HG02642 (cell line): ENCODE measurements around the gene DTHD1.

ENCODE experiments used
- ATAC-seq: cut with Tn5 transposase; IDR thresholded peaks from one replicate; pipeline ENCODE4 v1.9.1; 2021; ENCODE audit warnings: mild to moderate bottlenecking; ENCODE audit not compliant: unreplicated experiment, poor library complexity

Gene DTHD1

DNA sequence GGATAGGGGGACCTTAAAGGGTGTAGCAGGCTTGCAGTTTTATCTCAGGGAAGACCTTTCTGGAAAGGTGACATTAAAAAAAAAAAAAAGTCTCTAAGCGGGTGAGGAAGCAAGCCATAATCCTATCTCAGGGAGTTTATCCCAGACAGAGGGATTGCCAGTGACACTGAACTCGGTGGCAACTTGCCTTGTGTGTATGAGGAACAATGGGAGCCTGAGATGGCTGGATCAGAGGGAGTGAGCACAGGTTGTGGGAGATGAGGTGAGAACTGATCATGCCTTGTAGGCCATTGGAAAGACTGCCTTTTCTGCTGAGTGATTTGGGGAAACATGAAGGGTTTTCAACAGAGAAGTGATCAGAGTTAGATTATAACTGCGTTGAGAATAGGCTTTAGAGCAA is 31.1 kb downstream of the DTHD1 start:
- no peak for ATAC-seq

DNA sequence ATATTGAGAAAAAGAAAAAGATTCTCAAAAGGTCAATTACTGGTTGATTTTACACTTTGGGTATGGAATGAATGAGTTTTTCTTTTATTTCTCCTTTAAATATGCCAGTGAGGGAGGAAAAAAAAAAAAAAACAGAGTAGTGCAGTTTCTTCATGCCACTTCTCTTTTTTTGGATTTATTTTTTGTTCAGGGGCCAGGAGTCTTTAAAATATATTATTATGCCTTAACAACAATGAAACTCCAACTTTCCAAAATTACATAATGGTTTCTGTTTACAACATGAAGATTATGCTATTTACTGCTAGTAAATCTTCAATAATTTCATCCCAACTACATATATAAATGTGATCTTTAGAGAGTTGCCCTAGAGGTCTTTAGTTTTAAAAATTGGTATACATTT is 31.9 kb downstream of the DTHD1 start:
- ATAC-seq, result no peak

DNA sequence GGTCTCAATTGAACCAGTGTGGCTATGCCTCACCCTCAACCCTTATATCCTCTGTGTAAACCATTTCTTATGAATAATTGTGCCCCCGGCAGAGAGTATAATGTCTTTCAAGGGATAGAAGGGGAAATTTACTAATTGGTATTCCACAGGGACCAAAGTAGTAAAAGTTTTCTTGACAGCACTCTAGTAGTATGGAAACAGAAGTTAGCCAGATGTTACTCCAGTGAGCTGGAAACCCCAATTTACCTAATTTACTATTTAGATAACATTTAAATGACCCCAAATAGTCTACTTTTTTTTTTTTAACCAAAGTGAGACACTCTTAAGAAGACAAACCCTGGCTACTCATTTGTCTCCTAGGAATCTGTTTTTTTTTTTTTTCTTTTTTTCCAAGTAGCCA is 32.3 kb downstream of the DTHD1 start:
- ATAC-seq, result no peak

DNA sequence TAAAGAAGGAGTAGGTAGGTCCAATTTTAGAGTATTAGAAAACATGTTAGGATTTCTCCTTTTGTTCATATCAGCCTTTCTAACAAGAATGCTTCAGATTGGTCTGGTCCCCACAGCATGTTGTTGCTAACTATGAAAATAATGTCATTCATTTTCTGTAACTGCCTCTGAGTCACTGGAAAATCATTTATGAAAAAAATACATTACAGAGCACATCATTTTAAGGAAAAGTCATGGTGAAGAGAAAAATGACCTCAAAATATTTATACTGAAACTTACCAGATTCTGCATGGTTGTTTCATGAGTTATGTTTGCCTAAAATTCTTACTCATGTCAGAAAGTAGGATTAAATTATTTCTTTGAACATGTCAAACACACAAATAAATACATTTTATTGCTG is 35.2 kb downstream of the DTHD1 start:
- ATAC-seq, result no peak

DNA sequence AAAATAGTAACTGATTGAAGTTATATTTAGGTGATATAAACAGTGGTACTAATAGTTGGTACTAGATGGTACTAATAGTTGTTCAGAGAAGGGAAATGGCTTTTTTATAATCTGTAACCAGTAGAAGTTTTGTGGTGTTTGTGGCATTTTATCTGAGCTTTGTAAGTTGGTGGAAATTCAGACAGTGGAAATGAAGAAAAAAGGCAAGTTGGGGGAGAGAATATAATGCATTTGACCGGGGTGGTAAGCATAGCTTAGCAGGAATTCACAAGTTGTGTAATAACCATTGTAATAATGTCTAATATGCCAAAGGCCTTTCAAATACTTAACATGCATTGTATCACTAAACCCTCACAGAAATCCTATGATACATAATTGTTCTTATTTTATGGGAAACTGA is 36.3 kb downstream of the DTHD1 start:
- no peak for ATAC-seq

DNA sequence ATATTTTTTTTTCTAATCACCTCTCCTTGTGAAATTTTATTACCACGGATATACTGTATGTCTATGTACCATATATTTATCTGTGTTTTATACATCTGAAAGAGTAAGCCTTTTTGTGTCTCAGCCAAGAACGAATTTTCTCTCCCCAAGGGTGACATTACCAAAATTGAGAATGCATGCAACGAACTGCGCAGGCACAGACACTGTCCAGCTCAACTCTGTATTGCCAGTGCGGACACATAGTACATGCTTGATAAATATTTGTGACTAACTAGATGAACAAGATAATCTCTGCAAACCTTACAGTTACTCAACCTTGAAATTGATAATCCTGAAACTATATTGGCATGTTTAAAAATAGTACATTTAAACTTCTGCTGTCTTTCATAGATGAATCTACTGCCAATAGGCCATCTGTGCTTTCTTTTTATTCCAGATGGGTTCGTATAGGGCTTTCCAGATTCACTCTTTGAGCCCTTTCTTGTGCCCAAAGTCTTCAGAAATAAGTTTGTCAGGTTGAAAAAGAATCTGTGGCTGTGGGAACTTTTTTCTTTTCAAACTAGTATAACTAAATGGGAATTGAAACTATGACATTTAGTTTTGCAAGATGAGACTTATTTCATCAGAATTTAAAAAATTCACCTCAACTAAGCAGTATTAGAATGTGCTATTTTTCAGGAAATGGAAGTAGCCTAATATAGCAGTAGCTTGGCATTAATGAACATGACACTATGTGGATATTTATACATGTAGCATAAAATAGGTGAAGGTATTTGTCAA is 38.9 kb downstream of the DTHD1 start:
- ATAC-seq, result peak; percentile 56

DNA sequence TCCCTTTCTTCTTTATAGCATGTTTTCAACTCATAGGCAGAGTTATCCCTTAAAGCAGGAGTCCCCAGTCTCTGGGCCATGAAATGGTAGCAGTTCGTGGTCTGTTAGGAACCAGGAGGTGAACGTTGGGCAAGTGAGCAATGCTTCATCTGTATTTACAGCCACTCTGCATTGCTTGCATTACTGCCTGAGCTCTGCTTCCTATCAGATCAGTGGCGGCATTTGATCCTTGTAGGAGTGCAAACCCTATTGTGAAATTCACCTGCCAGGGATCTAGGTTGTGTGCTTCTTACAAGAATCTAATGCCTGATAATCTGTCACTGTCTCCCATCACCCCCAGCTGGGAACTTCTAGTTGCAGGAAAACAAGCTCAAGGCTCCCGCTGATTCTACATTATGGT is 39.8 kb downstream of the DTHD1 start:
- no peak for ATAC-seq

DNA sequence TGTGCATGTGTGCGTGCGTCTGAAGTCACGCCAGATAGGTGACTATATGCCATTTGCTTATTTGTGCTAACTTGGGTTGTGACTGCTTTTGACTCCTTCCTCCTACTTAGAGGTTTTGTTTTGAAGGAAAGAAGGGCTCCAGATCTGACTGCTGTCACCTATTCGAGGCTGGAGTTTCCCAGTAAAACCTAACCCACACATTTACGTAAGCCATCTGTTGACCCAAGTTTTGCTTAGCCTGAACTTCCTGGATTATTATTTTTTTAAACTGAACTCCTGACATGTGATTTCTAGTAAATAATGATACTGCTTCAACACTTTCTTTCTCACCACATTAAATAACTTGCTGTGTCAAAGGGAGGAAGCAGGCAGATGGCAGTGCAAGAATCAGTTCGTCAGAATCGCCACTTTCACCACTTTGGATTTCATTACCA is 41.5 kb downstream of the DTHD1 start:
- ATAC-seq, result peak; percentile 33

DNA sequence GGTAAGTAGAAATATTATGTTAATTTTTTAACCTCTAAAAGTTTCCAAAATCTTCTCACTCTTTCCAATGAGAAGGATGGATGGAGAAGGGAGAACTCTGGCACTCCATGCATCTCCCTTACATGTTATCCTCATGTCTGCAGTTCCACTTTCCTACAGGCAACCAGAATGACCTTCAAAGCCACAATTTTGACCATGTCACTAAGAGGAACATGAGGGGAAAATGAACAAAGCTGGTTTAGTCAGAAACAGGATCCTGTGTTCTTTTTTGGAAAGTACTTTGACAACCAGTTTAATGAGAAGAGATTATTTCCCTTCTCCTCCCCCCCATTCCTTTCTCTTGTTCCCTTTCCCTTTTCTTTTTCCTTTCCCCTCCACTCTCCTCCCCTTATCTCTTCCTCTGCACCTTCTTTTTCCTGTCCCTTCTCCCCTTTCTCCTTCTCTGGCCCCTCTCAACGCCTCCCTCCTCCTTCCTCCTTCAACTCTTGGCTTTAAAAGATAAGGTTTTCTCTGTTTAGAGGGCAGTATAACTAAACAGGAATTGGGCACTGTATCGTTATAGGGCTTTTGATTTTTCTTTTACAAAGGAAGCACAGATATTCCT is 42.5 kb downstream of the DTHD1 start:
- no peak for ATAC-seq

DNA sequence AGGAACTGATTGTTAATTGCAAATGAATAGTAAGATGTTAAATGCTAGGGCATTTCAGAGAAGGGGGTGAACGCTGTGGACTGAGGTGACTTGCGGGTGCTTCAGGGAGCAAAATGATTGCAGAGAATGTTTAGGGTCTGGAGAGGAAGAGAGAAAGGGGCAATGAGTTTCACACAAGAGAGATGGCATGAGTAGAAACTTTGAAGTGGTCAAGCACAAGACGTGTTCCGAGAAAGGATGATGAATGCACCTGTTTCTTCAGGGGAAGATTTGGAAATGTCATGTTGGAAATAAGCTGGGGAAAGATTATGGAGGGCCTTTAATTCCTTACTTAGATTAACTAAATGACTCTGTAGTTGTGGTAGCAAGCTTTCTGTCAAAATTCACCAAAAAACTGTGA is 43.4 kb downstream of the DTHD1 start:
- no peak for ATAC-seq

DNA sequence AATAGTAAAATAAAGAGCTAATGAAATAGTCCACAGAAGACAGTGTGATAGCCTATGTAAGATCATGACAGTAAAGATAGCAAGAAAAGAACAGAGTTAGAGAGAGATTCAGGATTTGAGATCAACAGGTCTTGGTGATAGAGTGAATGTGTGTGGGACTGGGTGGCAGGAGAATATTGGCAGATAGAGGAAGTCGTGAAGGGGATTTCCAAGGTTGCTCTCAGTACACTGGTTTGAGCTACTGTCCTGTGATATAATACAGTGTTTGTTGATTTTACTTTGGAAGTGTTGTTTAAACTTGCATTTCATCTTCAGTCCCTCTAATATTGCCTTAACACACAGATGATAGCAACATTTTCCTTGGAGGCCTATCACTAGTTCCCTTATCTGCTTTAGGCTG is 44.1 kb downstream of the DTHD1 start:
- peak; percentile 90 for ATAC-seq

DNA sequence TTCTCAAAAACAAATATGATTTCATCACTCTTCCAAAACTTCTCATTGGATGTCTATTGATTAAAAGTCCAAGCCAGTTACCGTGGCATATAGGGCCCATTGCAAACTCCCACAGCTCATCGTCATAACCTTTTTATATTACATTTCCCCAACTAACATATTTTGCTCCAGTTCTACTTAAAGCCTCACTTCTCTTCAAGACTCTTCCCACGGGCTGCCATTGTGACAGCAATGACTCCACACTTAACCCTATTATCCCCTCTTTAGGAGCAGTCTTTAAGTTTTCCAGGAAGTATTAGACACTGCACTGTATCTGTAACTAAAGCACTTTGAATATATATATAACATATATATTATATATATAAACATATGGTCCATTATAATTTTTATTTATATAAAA is 44.5 kb downstream of the DTHD1 start:
- ATAC-seq, result no peak

DNA sequence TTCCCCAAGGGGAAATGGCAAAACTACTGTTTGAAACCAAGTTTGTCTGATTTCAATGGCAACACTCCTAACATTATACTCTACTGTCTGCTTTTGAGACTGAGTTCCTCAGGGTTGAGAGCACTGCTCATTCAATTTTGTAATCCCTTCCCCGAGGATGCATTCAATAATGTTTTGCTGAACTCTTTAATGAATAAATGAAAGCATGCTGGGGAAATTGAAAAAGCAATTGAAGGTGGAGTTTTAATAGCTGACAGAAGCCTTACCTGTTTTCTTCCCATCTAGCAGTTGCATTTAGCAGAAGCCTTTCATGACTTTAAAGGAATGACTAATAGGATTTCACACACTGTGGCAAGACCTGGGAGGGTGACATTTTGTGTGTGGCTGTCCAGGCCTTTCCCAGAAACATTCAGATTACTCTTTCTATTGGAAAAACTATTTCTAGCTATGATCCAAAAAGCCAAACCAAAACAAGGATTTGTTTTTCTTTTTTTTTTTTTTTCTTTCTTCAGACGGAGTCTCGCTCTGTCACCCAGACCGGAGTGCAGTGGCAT is 45.1 kb downstream of the DTHD1 start:
- ATAC-seq, result no peak

DNA sequence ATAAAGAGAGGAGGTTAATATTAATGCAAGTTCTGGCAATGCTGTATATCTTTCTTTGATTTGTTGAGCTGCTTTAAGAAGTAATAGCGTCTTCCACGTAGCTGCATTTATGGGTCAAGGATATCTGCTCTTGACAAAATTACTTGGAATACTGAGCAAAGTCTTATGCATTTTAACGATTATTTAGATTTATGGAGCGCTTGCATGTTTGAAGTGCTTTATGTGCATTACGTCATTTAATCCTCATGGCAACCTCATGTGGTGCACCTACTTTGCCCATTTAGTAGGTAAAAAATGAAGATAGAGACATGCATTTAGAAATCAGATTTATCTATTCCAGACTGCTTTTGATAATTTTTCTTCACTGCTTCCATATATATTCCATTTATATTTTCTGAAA is 46.0 kb downstream of the DTHD1 start:
- ATAC-seq, result no peak

DNA sequence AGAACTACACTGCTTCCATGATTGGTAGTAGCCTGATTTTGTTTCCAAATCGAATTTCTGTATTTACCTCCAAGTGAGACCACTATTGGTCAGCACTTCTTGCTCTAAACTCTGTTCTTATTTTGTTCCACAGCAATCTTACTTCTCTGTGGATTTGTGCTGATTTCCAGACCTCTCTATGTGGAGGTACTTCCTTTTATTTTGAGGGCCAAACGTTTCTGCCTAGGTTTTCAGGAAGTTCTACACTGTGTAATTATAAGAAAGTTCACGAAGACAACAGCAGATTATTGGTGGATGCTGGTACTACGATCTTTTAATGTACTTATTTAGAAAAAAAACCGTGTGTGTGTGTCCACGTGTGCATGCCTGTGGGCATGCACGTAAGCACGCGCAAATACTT is 46.7 kb downstream of the DTHD1 start:
- no peak for ATAC-seq

DNA sequence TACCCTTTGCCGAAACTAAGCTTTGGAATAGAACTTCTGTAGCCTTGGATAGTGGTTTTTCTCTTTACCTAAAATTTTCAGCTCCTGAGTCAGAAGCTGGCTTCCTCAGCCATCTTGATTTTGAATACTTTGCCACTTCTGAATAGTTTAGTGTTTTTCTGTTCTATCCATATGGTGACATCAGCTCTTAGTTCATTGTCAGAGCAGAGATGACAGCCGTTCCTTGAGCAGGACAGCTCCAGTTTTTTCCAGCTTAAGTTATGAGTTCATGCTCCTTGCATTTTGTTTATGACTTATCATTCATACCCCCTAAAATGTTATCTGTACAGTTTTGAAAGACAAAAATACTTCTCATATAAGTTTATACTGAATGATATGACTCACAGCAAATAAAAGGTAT is 47.8 kb downstream of the DTHD1 start:
- no peak for ATAC-seq

DNA sequence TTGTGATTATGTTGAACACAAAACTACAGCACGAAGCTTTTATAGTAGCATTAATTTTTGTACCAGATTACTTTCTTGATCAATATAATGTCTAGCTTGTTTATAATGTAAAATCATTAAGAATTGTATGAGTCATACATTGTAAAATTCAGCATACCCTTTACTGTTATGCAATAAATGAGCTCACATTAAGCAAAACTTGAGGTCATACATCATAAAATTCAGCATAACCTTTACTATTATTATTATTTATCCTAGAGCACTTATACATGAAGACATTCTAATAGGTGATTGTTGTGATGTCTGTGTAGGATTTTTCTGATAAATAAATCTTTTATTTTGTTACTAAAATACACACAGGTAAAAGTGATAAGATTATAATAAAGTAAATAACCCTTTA is 49.4 kb downstream of the DTHD1 start:
- no peak for ATAC-seq

DNA sequence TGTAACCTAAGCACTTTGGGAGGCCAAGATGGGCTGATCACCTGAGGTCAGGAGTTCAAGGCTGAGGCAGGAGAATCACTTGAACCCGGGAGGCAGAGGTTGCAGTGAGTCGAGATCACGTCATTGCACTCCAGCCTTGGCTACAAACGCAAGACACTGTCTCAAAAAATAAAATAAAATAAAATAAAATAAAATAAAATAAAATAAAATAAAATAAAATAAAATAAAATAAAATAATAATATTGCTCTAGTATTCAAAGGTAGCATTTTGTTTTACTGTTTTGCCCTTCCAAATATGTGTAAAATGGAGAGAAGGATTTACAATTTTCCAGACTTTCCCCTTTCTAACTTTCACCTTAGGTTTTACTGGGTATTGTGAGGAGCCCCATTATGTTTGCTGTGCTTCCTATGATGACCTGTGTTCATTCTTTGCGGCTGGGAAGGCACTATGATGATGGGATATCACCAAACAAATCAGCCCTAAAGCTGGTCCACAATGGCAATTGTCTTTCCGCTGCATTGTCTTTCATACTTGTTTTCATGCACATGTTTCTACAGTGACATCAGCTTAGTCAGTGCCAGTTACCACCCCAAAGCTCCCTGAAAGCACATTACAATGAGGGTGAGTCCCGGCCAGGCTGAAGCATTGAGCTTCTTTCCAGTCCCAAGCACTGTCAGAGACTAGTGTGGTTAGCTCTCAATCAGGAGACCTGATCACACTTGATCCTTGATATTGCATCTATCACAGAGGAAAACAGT is 50.8 kb downstream of the DTHD1 start:
- peak; percentile 89 for ATAC-seq

DNA sequence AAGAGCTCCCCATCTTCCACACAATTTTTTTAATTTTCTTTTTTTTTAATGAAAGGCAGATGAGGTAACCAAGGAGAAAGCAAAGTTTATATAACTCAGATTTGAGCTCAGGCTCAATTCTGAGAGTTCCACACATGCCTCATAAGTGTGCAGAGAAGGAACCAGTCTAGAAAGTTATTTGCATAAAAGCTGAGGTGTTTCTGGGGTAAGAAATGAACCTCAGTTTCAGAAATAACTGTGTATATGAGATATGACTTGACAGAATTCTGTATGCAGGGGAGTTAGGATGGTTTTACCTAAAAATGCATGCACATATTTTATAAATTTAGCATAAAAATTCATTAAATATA is 51.3 kb downstream of the DTHD1 start:
- ATAC-seq, result peak; percentile 98

DNA sequence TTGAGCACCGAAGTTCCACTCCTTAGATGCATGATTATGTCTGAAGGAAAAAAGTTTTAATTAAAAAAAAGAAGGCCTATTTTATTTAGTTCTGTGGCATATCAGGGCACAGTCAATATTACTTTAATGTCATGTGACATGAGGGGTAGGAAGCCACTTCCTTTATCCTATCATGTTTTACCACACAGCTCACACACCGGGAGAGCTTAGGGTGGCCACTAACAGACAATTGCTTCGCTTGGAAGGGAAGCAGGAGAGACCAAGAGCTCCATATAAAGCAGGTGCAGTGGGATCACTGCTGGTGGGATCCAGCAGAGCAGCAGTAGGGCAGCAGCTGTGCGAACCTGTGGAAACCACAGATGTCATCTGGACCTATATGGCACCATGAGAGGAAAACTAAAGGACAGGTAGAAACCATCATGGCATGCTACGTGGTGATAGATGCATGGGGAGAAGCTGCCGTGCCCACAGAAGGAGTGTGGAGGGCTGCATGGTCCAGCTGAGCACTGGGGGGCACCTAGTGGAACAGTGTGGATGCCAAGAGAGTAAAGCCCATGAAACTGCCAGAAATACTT is 52.0 kb downstream of the DTHD1 start:
- no peak for ATAC-seq

DNA sequence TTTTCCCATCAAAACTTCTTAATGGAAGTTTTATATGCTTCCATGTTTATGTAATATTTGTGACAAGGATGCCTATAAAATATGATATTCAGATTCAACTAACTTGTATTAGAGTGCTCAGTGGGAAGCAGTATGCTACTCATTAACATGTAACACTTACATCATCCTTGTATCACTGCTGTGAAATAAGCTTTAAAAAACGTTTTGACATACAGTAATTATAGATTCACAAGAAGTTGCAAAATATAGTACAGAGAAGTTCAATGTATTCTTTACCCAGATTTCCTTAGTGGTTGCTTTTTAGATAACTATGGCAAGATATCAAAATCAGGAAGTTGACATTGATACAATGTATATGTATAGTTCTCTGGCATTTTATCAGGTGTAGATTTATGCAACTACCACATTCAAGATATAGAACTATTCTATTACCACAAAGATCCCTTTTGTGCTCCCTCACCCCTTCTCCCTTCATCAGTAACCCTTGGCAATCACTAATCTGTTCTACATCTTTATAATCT is 56.3 kb downstream of the DTHD1 start:
- no peak for ATAC-seq
